Measurements from ENCODE around the gene POLR2F.

DNA sequence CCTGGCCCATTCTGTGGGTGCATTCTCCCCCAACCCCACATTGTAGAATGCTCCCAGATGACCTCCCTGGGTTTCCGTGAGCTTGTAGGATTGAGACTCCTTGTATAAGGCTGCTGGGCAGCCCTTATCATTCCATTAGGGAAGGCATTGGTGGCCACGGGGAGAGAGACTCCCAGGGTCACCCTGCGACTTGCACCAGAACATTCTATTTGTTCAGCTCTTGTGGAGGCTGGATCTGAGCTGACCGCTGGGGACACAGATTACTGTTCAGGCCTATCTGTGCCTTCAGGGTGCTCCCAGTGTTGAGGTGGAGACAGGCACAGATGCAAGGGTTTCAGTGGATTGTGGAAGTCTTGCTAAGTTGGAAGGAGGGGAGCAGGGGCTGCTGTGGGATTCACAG, 29.6 kb upstream of the POLR2F start:
- TF ChIP-seq SUZ12 (IDR thresholded peaks at IDR 0.05; ENCODE audit: extremely low read depth, insufficient read depth, insufficient read length) (no peak), YY1 (IDR thresholded peaks at IDR 0.05; ENCODE audit: insufficient read depth, insufficient read length) (no peak), ZNF274 (IDR thresholded peaks at IDR 0.05; ENCODE audit: low read depth, low read length) (no peak)
